Retina (tissue), 1 donor: ENCODE results near the gene TMEM233.

Experiments used
- DNase-seq: peaks from one replicate; pipeline ENCODE4 v3.0.0-alpha.2; 2016

The TMEM233 gene

GRCh38 chr12:119683413-119683812 is 89.8 kb downstream of the TMEM233 start:
- DNase-seq, result no peak

- no peak for DNase-seq
These were observed 90.2 kb downstream of the TMEM233 start for GRCh38 chr12:119683816-119684215.

DNA sequence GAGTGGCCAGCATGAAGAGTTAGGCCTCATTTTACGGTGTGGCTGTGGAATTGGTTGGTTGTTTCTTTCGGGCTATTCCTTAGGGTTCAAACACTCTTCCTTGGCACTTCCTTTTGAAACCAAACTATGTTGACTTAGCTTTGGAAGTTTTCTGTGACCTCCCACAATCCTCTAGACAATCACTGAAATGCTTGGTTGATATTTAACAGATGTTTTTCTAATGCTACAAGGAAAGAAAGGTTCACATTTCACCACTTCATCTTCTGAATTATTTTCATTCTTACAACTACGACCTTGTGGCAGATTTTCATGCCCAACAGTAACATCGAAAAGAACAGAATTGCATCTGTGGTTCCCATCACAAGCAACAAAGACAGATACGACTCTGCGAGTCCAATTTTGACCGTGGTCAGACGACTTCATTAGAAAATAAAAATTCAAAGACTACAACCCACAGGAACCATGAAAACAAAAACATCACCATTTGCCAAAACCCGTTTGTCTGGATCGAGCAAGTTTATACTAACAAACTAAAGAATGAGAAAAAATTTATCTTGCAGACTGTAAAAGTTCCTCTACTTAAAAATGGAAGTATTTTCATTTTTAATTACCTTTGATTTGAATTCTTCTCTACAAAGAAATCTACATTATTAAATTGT is 91.3 kb downstream of the TMEM233 start:
- no peak for DNase-seq

DNA sequence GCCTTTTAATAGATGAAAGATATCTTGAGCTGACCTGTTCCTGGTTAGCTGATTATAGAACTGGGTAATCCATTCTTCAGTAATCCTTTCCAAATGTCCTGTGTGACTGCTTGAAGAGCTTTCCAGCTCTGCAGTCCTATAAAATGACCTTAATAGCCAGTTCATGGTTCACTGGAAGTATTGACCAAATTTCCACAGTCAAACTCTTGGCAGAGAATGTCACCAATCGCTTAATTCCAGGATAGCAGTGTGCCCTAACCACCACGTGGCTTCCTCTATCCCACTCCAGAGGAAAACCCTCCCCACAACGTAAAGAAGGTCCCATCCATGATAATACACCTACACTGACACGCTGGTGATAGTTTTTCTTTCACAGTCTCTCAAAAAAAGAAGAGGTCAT is 91.8 kb downstream of the TMEM233 start:
- no peak for DNase-seq

DNA sequence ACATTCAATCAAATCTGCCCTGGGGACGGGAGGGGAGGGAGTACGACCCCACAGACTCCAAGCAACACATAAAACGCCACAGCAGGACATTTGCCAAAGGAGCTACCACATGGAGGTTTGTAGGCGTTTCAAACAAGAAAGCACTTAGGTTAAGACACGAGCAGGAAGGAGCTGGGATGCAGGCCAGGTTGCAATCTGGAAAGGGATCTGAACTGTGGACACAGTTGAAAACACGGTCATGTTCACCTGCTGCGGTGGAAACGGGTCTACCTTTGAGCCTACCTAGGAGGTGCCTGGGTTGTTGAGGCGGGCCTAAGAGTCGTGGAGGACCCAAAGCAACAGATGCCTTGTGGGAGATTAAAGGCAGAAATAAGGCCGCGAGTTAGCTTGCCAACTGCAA is 92.8 kb downstream of the TMEM233 start:
- no peak for DNase-seq

DNA sequence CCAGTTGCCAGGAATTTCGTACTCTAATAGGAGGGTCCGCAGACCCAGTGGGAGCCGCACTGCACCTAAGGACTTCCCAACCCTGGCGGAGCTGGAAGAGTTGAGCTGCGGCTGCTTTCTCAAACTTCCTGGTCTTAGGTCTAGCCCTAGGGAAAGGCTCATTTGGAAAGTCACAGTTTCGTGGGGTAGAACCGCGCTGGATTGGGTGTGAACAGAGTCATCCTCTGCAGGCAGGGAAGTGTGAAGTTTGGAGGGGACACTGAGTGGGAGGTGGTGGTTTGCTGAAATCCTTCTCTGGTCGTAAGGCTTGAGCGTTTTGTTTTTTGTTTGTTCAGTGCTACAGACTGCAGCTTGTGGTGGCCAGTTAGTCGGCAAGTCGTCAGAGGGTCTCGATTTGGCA is 93.2 kb downstream of the TMEM233 start:
- no peak for DNase-seq

- DNase-seq, result no peak
These were observed 93.8 kb downstream of the TMEM233 start for GRCh38 chr12:119687406-119687805.

DNA sequence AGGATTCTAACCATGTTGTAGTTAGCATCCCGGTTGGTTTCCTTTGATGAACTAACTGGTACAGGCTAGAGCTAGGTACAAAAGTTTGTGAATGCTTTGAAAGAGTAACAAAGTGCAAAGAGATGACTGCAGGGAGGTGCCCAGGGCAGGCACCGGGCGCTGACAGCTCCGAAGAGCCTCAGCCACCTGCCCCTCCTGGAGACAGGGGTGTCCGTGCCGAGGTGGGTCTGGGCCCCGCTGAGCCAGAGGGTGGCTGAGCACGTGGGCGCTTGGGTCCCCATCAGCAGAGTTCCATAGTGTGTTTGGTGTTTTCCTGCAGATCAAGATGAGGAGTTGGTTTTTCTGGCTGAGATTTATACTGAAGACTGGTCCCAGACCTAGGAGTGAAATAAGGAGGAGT is 94.3 kb downstream of the TMEM233 start:
- DNase-seq, result no peak

- DNase-seq, result no peak
These were observed 96.4 kb downstream of the TMEM233 start for GRCh38 chr12:119689935-119690500.

DNA sequence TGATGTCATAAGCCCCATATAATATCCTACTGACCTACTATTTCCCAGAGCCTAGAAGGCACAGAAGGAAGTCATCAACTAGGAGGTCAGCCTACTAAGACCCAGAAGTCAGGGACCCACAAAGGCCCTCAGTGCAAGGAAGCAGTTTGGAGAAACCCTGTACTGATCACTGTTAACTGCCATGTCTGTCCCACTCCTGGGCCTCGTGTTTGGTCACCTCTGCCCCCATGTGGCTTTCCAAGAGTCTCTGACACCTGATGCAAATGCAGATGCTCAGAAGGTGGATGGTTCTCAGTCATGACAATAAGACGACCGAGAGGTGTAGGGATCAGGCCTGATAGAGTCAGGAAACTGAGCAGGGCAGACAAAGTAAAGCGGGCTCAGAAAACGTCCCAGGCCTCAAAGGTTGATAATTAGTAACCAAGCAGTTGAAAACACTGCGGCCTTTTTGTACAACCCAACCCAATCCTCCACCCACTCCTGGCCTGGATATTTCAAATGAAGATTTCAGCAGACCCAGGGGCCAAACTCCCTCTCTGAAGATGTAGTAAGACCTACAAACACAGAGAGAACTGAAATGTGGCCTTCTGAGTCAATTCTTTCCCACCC is 97.7 kb downstream of the TMEM233 start:
- no peak for DNase-seq

DNA sequence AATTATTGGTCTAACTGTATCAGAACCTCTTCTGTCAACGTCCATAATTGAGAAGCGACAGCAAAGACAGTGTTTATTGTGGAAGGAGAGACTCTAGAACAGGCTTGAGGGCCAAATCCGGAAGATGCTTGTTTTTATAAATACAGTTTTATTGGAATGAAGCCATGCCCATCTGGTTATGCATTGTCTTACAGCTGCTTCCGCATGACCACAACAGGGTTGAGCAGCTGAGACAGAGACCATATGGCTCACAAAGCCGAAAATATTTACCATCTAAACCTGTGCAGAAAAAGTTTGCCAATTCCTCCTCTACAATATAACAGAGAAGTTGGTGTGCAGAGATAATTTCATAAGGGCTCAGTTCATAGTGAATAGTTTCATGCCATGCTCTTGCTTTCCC is 98.8 kb downstream of the TMEM233 start:
- DNase-seq, result no peak
